Common myeloid progenitor, CD34-positive (primary cell): ENCODE results near the gene TUBGCP3.

Source experiments
- CTCF ChIA-PET: fragments of 350-600 bp; sonication (Branson Sonifier 250); formaldehyde crosslinking; loops from one replicate; lab custom pipeline; 2021; ENCODE audit warnings: antibody characterized with exemption; lab: Charles Lee
- POLR2A ChIA-PET: fragments of 350-600 bp; sonication (Branson Sonifier 250); formaldehyde crosslinking; loops from one replicate; lab custom pipeline; 2021; ENCODE audit warnings: antibody characterized with exemption; lab: Charles Lee
- DNase-seq, 3 donors: peaks; one replicate each; pipeline versions ENCODE4 v3.0.0 to v3.0.0-alpha.2; 2013
- H3K27ac ChIP-seq, 2 experiments: 1 replicate in 1 of 2; 2 replicates in 1 of 2; pipeline ENCODE4 v1.7.0; 2013; ENCODE audit warnings: inconsistent platforms in 2 of 2, low read length in 2 of 2, mild to moderate bottlenecking in 2 of 2, low read depth in 1 of 2, moderate library complexity in 1 of 2; ENCODE audit not compliant: severe bottlenecking in 2 of 2, insufficient read depth in 1 of 2, poor library complexity in 1 of 2
- H3K27me3 ChIP-seq, 5 experiments: replicated peaks in 2 of 5; 1 replicate in 3 of 5; 2 replicates in 2 of 5; pipeline versions ENCODE4 v1.6.1 to v1.7.0; 2013; ENCODE audit warnings: low read length in 4 of 5, mild to moderate bottlenecking in 2 of 5, moderate library complexity in 2 of 5, inconsistent platforms in 1 of 5; ENCODE audit not compliant: insufficient read depth in 5 of 5, control insufficient read depth in 4 of 5
- H3K36me3 ChIP-seq, 4 experiments: 1 replicate in 2 of 4; 2 replicates in 2 of 4; pipeline versions ENCODE4 v1.6.1 to v1.7.0; 2013; ENCODE audit warnings: low read length in 3 of 4, control low read depth in 1 of 4, mild to moderate bottlenecking in 1 of 4; ENCODE audit not compliant: control insufficient read depth in 4 of 4, insufficient read depth in 4 of 4
- H3K4me1 ChIP-seq, 4 experiments: 1 replicate in 3 of 4; 2 replicates in 1 of 4; pipeline versions ENCODE4 v1.6.1 to v1.7.1; 2013; ENCODE audit warnings: low read length in 3 of 4, mild to moderate bottlenecking in 3 of 4, control low read depth in 1 of 4, inconsistent platforms in 1 of 4, moderate library complexity in 1 of 4; ENCODE audit not compliant: control insufficient read depth in 4 of 4, insufficient read depth in 4 of 4; ENCODE audit errors: control extremely low read depth in 1 of 4
- H3K4me3 ChIP-seq, 7 experiments: 1 replicate in 4 of 7; 2 replicates in 3 of 7; pipeline versions ENCODE4 v1.5.1 to v1.7.0; 2013; ENCODE audit warnings: mild to moderate bottlenecking in 7 of 7, low read length in 6 of 7, moderate library complexity in 6 of 7, inconsistent platforms in 2 of 7, low read depth in 2 of 7, control low read depth in 1 of 7; ENCODE audit not compliant: insufficient read depth in 4 of 7, control insufficient read depth in 1 of 7; ENCODE audit errors: extremely low read depth in 1 of 7
- H3K9me3 ChIP-seq, 5 experiments: 1 replicate in 4 of 5; 2 replicates in 1 of 5; pipeline versions ENCODE4 v1.6.1 to v1.7.1; 2013; ENCODE audit warnings: low read length in 4 of 5, mild to moderate bottlenecking in 2 of 5, inconsistent platforms in 1 of 5, low read depth in 1 of 5, moderate library complexity in 1 of 5; ENCODE audit not compliant: control insufficient read depth in 4 of 5, insufficient read depth in 2 of 5; ENCODE audit errors: control extremely low read depth in 1 of 5
- WGBS: methylation state at CpG from one replicate; pipeline ENCODE4 v1.1.5; 2013; ENCODE audit not compliant: insufficient coverage; 5-methylcytosine and 5-hydroxymethylcytosine counted together

Gene TUBGCP3

DNA sequence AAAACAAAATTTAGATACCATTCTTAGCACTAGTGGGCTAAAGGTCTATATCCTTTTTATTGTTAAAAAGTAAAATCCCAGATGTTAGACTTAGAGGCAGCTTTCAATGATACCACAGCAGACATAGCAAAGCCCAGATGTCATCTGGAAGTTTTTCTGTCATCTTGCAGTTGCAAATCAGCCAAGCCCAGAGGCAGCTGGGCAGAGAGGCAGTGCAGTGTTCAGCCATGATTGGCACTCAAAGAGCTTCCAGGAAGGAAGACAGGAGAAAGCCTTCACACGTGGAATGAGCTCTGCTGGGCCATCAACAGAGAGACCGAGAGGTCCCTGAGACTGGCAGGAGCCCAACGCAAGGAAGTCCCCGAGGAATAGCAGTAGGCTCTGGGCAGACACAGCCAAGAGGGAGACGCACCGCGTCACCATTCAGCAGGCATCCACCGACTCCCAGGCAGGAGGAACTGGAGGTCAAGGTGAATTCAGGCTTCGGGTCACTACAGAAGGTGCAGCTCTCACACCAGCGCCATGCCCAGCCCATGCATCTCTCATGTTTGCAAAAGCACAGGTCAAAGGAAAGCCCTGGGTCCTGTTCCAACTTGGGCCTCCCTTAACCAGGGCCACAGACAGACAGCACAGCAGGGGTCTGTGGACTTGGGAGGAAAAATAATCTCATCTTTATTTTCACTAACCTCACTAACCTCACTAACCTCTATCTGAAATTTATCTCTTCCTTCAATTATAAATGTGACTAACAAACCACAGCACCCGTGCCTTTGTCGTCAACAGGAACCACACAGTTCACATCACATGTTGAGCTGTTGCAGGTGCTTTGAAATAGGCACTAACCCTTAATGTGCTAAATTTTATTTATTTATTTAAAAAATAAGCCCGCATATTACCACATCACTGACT is 54.9 kb downstream of the TUBGCP3 start:
- H3K36me3 ChIP-seq, result peaks cover 0 to 14% (median 5%) of the 10 kb centered on the region in 4 experiments
- 80% methylated on average over 11 of the region's 13 CpGs for WGBS
- CTCF ChIA-PET, result interaction anchor here (0.9 to 1.0 kb wide), 2 partner anchors 12 to 72 kb away, joined by 3 to 4 read pairs; no protein-coding TSS in a partner anchor
- H3K27ac ChIP-seq, result no peak overlapping the region
- H3K27me3 ChIP-seq, result no peaks in the 10 kb centered on the region
- POLR2A ChIA-PET, result no interaction called here
- peaks cover 0 to 12% (median 9%) of the 10 kb centered on the region in 4 experiments for H3K4me1 ChIP-seq
- no peaks in the 10 kb centered on the region for H3K9me3 ChIP-seq
- no peak overlapping the region for H3K4me3 ChIP-seq
- peak; percentile 80 to 92 (median 90) for DNase-seq

DNA sequence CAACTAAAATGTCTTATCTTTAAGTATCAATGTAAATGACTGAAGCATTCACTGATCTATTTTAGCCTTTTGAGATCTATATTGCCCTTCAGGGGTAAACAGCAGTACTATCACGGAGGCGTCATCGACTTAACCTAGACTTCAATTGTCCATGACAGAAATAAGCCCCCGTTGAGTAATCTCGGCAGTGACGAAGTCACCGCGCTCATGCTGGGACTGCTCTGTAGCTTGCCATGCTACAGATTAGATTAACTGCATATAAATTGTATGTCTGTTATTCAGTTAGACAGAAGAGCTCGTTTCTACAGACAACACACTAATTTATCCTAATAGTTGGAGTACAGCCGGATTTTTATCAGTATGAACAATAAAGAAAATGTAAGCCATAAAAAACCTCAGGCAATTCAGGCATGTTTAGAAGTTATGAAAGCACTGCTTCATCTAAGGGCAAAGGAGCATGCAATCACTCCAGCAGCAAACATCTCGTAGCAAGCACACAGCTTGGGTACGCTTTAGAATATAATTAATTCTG is 56.6 kb downstream of the TUBGCP3 start:
- Histone ChIP-seq H3K9me3 (no peaks in the 10 kb centered on the region), H3K27ac (no peak overlapping the region), H3K4me1 (peaks cover 0 to 12% (median 9%) of the 10 kb centered on the region in 4 experiments), H3K27me3 (no peaks in the 10 kb centered on the region), H3K4me3 (no peak overlapping the region), H3K36me3 (peaks cover 3 to 16% (median 5%) of the 10 kb centered on the region in 4 experiments)
- no peak for DNase-seq
- CTCF ChIA-PET, result no interaction called here
- WGBS, result 92% methylated on average over 4 of the region's 12 CpGs
- POLR2A ChIA-PET, result no interaction called here

DNA sequence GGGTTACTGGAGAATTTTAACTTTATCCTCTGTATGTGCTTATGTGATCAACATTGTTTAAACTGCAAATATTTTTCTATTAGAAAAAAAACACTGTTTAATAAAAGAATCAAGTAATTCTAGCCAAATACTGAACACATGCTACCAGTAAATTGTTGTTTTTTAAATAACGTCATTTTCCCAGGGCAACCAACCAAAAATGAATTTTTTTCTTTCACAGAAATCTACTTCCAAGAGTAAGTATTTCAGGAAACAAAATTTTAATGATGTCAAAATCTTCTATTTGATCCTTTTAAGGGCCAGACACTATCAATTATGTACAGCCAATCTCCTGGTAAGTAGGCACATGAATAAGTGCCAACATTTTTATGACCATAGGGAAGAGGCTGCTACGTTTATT is 57.1 kb downstream of the TUBGCP3 start:
- Histone ChIP-seq H3K4me3 (no peak overlapping the region), H3K27me3 (no peaks in the 10 kb centered on the region), H3K27ac (no peak overlapping the region), H3K4me1 (peaks cover 0 to 12% (median 9%) of the 10 kb centered on the region in 4 experiments), H3K36me3 (peaks cover 2 to 20% (median 7%) of the 10 kb centered on the region in 4 experiments), H3K9me3 (no peaks in the 10 kb centered on the region)
- WGBS, result no CpG with 5 or more reads among the region's 2 CpGs
- CTCF ChIA-PET, result no interaction called here
- DNase-seq, result no peak
- POLR2A ChIA-PET, result no interaction called here

DNA sequence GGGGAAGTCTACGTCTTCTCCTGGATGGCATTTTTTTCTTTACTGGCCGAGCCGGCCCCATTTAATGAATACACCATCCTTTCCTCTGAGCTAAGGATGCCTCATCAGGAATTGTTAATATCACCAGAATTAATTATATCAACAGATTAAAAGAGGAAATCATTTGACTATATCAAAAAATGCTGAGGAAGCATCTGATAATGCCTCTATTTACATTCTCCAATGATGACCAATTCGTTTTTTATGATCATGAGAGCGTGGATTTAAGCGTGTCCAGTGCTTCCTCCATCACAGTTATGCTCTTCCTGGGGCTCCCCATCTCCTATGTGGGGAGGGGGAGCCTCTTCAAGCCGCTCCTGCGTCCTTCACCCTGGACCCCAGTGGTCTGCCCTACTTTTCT is 58.7 kb downstream of the TUBGCP3 start:
- H3K4me1 ChIP-seq, result peaks cover 0 to 12% (median 9%) of the 10 kb centered on the region in 4 experiments
- POLR2A ChIA-PET, result no interaction called here
- no peak overlapping the region for H3K4me3 ChIP-seq
- no peaks in the 10 kb centered on the region for H3K9me3 ChIP-seq
- H3K27ac ChIP-seq, result no peak overlapping the region
- CTCF ChIA-PET, result no interaction called here
- H3K36me3 ChIP-seq, result peaks cover 5 to 33% (median 16%) of the 10 kb centered on the region in 4 experiments
- 96% methylated on average over 4 of the region's 8 CpGs for WGBS
- DNase-seq, result no peak
- H3K27me3 ChIP-seq, result no peaks in the 10 kb centered on the region

DNA sequence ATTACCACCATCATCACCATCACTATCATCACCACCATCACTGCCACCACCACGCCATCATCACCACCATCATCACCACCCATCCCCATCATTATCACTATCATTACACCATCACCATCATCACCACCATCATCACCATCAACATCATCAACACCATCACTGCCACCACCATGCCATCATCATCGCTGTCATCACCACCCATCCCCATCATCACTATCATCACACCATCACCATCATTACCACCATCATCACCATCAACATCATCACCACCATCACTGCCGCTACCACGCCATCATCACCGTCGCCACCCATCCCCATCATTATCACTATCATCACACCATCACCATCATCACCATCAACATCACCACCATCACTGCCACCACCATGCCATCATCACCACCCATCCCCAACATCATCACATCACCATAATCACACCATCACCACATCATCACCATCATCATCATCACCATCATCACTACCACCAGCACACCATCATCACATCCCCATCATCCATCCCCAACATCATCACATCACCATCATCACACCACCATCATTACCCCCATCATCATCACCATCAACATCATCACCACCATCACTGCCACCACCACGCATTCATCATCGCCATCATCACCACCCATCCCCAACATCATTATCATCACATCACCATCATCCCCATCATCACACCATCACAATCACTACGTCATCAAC is 61.7 kb downstream of the TUBGCP3 start:
- 100% methylated on average over 9 of the region's 9 CpGs for WGBS
- Histone ChIP-seq H3K36me3 (peaks cover 8 to 52% (median 37%) of the 10 kb centered on the region in 4 experiments), H3K27ac (no peak overlapping the region), H3K27me3 (no peaks in the 10 kb centered on the region), H3K9me3 (no peaks in the 10 kb centered on the region), H3K4me3 (no peak overlapping the region), H3K4me1 (no peaks in the 10 kb centered on the region)
- no peak for DNase-seq
- POLR2A ChIA-PET, result no interaction called here
- CTCF ChIA-PET, result no interaction called here

DNA sequence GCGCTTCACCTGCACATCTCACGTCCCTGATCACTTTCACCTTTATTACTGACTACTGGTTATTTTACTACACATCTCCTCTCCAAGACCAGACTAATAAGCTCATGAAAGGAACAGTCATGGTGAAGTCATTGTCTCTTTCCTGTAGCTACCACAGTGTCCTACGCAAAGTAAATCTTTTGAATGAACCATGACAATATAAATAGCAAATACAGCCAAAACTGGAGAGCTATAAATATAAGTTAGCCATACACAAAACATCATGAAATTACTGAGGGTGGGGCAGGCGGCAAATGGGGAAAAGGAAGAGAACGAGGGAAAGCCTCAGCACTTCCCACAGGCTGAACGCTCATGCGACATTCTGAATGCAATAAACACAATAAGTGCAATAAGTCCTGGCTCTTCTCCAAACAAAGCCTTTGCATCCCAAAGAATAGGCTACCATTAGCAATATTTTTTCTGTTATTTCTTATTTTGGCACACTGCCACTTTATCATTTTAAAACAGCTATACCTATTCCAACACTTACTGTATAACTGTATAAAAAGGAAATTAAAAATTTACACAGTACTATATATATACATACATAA is 62.5 kb downstream of the TUBGCP3 start:
- no peaks in the 10 kb centered on the region for H3K9me3 ChIP-seq
- ChIA-PET CTCF (interaction anchor here (1.0 to 1.2 kb wide), 2 partner anchors 80 to 82 kb away, joined by 3 to 5 read pairs; no protein-coding TSS in a partner anchor), POLR2A (no interaction called here)
- WGBS, result 100% methylated on average over 3 of the region's 7 CpGs
- no peak overlapping the region for H3K4me3 ChIP-seq
- peaks cover 8 to 56% (median 42%) of the 10 kb centered on the region in 4 experiments for H3K36me3 ChIP-seq
- DNase-seq, result no peak
- H3K4me1 ChIP-seq, result no peaks in the 10 kb centered on the region
- no peak overlapping the region for H3K27ac ChIP-seq
- H3K27me3 ChIP-seq, result no peaks in the 10 kb centered on the region
